ENCODE measurements around the gene DCAF4. TPM values are rescaled to one million over a fixed set of nuclear protein-coding genes. Genes with fewer than 3 reads are reported as not detected.

DCAF4 gene
- total and polyA plus RNA-seq, 2 of the 4 experiments (the other 2 are of a cell fraction), result 28.8 to 29.4 TPM

DNA sequence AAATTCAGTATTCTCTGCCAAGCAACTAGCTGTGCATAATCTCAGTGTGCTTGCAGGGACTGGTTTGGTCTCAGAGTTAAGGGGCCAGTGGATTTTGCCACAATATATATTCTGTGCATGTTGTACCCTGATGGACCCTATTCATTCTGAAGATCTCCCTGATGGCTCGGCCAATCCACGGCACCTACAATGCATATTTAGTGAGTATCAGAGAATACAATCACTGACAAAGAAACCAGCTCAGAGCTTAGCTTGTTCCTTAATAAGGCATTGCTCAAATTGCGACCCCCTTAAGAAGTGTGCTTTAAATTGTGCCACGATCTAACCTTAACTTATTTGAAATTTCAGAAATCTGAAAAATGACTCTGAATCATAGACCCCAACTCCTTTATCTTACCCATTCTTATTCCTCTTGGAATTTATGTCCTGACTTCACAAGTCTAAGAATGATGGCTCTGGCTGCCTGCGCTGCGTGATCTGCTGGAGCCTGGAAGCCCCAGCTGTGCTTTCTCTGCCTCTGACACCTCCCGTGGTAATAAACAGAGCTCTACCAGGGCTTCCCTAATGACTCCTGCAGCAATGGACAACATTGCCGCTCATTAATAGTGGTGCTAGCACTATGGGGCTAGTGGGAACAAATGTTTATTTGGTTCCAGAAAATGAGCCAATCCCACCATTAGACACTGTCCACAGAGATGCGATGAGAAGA is 9.0 kb upstream of the DCAF4 start:
- H2BK120ac ChIP-seq (ENCODE audit: low read depth, low read length), result 0 out of 2 replicates have a peak overlapping the region, but pooled peaks have one; percentile 14
- no peak overlapping the region for H3K27ac ChIP-seq (ENCODE audit: insufficient read depth, low read length)
- no peak overlapping the region for H3K4ac ChIP-seq (ENCODE audit: low read depth, low read length)
- H2BK15ac ChIP-seq (ENCODE audit: low read depth, low read length), result no peak overlapping the region
- no peaks in the 10 kb centered on the region for H3K9me3 ChIP-seq (ENCODE audit: control insufficient read depth, insufficient read depth, low read length)
- H4K20me1 ChIP-seq (ENCODE audit: insufficient read depth, low read length), result no peaks in the 10 kb centered on the region
- H3K14ac ChIP-seq (replicated peaks; ENCODE audit: low read depth, low read length), result no peak overlapping the region
- dilution Hi-C loops (cut with HindIII; ENCODE audit: low sequenced_read_pairs, unreplicated experiment), result no loop called here
- no peak overlapping the region for H2AK5ac ChIP-seq (ENCODE audit: low read depth, low read length)
- ChIA-PET POLR2A (ENCODE audit: unreplicated experiment) (interaction anchor here (0.5 kb wide), 1 partner anchor 291 kb away, joined by 6 read pairs; no protein-coding TSS in a partner anchor), CTCF (interaction anchor here (1.0 kb wide), 2 partner anchors 400 to 403 kb away, joined by 3 to 7 read pairs; no protein-coding TSS in a partner anchor)
- 42% methylated on average over 2 of the region's 9 CpGs; no CpG with 5 or more reads in 1 of the 2 experiments for WGBS, 2 experiments (ENCODE audit: extremely low coverage in 2 of 2, insufficient read length in 1 of 2)
- H4K91ac ChIP-seq (ENCODE audit: insufficient read depth, low read depth, low read length), result no peak overlapping the region
- H3K4me3 ChIP-seq (ENCODE audit: insufficient read depth, low read depth, low read length), result no peak overlapping the region
- H3K18ac ChIP-seq (ENCODE audit: low read depth, low read length), result no peak overlapping the region
- no peak overlapping the region for H3K9ac ChIP-seq (ENCODE audit: low read depth, low read length)
- H2BK20ac ChIP-seq (ENCODE audit: low read depth, low read length), result no peak overlapping the region
- H4K5ac ChIP-seq (ENCODE audit: low read depth, low read length), result no peak overlapping the region
- no peak overlapping the region for H3K56ac ChIP-seq (ENCODE audit: extremely low read depth, insufficient read depth, low read length)
- 0 out of 2 replicates have a peak overlapping the region, but pooled peaks have one; percentile 63 for H3K23ac ChIP-seq (ENCODE audit: low read depth, low read length)
- no TSS peak for BruUV-seq (replicated peaks)
- H2BK5ac ChIP-seq (ENCODE audit: low read depth, low read length, poor library complexity, severe bottlenecking), result no peak overlapping the region
- H3K4me2 ChIP-seq (ENCODE audit: low read depth, low read length), result no peak overlapping the region
- H2AK9ac ChIP-seq (replicated peaks; ENCODE audit: low read depth, low read length, poor library complexity), result no peak overlapping the region
- H3K9me1 ChIP-seq (ENCODE audit: insufficient read depth, low read length), result no peaks in the 10 kb centered on the region; the same call in 1 of the 2 replicates
- H3K4me1 ChIP-seq (ENCODE audit: control insufficient read depth, insufficient read depth, low read length), result peaks cover 2% of the 10 kb centered on the region; the same call in 1 of the 2 replicates
- H3K27me3 ChIP-seq (ENCODE audit: control insufficient read depth, insufficient read depth, low read length), result no peaks in the 10 kb centered on the region; the same call in 1 of the 2 replicates
- no peaks in the 10 kb centered on the region for H3K79me1 ChIP-seq (ENCODE audit: low read depth in 1 of 2, low read length in 2 of 2)
- peak overlapping the region in 1 of 2 experiments; percentile 3; a peak in 1 of 4 replicates for H4K8ac ChIP-seq (ENCODE audit: low read depth in 2 of 2, low read length in 2 of 2)
- ATAC-seq (ENCODE audit: low read depth), result peak; percentile 79
- peak overlapping the region; percentile 11 for H2AFZ ChIP-seq (replicated peaks; ENCODE audit: low read length, poor library complexity)
- no peak for TF ChIP-seq CEBPB (IDR thresholded peaks at IDR 0.05; ENCODE audit: low read depth, low read length)
- no peak for TF ChIP-seq RFX5 (IDR thresholded peaks at IDR 0.05; ENCODE audit: low read depth, low read length)
- no peak for TF ChIP-seq RCOR1 (IDR thresholded peaks at IDR 0.05; ENCODE audit: insufficient replicate concordance, low read length)
- TF ChIP-seq SMC3 (IDR thresholded peaks at IDR 0.05; ENCODE audit: low read depth, low read length), result no peak
- TF ChIP-seq BHLHE40 (IDR thresholded peaks at IDR 0.05; ENCODE audit: low read depth, low read length), result no peak
- TF ChIP-seq, protein P1, sequence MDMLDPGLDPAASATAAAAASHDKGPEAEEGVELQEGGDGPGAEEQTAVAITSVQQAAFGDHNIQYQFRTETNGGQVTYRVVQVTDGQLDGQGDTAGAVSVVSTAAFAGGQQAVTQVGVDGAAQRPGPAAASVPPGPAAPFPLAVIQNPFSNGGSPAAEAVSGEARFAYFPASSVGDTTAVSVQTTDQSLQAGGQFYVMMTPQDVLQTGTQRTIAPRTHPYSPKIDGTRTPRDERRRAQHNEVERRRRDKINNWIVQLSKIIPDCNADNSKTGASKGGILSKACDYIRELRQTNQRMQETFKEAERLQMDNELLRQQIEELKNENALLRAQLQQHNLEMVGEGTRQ (IDR thresholded peaks at IDR 0.05; ENCODE audit: low read depth, low read length), result no peak
- no peak for TF ChIP-seq MAZ (IDR thresholded peaks at IDR 0.05; ENCODE audit: borderline replicate concordance, low read depth, low read length)
- no peak for TF ChIP-seq NFE2L2 (IDR thresholded peaks at IDR 0.05; ENCODE audit: low read depth, low read length)
- TF ChIP-seq, protein P2, sequence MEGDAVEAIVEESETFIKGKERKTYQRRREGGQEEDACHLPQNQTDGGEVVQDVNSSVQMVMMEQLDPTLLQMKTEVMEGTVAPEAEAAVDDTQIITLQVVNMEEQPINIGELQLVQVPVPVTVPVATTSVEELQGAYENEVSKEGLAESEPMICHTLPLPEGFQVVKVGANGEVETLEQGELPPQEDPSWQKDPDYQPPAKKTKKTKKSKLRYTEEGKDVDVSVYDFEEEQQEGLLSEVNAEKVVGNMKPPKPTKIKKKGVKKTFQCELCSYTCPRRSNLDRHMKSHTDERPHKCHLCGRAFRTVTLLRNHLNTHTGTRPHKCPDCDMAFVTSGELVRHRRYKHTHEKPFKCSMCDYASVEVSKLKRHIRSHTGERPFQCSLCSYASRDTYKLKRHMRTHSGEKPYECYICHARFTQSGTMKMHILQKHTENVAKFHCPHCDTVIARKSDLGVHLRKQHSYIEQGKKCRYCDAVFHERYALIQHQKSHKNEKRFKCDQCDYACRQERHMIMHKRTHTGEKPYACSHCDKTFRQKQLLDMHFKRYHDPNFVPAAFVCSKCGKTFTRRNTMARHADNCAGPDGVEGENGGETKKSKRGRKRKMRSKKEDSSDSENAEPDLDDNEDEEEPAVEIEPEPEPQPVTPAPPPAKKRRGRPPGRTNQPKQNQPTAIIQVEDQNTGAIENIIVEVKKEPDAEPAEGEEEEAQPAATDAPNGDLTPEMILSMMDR (conservative IDR thresholded peaks at IDR 0.05; ENCODE audit: low read depth, low read length), result no peak
- no peak for TF ChIP-seq RAD21 (IDR thresholded peaks at IDR 0.05; ENCODE audit: low read length)
- TF ChIP-seq CHD1 (IDR thresholded peaks at IDR 0.05; ENCODE audit: low read depth, low read length), result no peak
- no peak for DNase-seq
- intact Hi-C loops (cut with micrococcal nuclease), result no loop called here
- no peaks in the 10 kb centered on the region for H3K36me3 ChIP-seq (ENCODE audit: control insufficient read depth, insufficient read depth, low read length)
- in situ Hi-C loops (cut with MboI; ENCODE audit: low sequenced_read_pairs), result no loop called here

All from IMR-90 (cell line).